Mesothelial cell of epicardium (in vitro differentiated cells): ENCODE measurements around the gene ATP2C2. TPM values are rescaled to one million over a fixed set of nuclear protein-coding genes. Genes with fewer than 3 reads are reported as not detected.

Experiments
- DNase-seq, 2 experiments: peaks; one replicate each; pipeline ENCODE4 v3.0.0; 2021; ENCODE audit warnings: low spot score in 2 of 2; ENCODE audit not compliant: unreplicated experiment in 2 of 2
- H3K27ac Mint-ChIP-seq: 2 replicates; pipeline ENCODE4 v1.8.0; 2021; ENCODE audit warnings: mixed read lengths
- H3K27me3 Mint-ChIP-seq: 2 replicates; pipeline ENCODE4 v1.8.0; 2021; ENCODE audit warnings: low read depth, mixed read lengths
- H3K36me3 Mint-ChIP-seq: 2 replicates; pipeline ENCODE4 v1.8.0; 2021; ENCODE audit warnings: mixed read lengths
- H3K4me1 Mint-ChIP-seq: 2 replicates; pipeline ENCODE4 v1.8.0; 2021; ENCODE audit warnings: mixed read lengths
- H3K4me3 Mint-ChIP-seq: 2 replicates; pipeline ENCODE4 v1.8.0; 2021; ENCODE audit warnings: mild to moderate bottlenecking, moderate library complexity, mixed read lengths
- H3K9me3 Mint-ChIP-seq: 2 replicates; pipeline ENCODE4 v1.8.0; 2021; ENCODE audit warnings: mixed read lengths
- total RNA-seq: library from RNA; stranded (reverse); gene quantifications from 3 replicates; pipeline ENCODE4 v1.2.1, GENCODE V29; 2021
- TF ChIP-seq, protein P1 (sequence below): fragments of 200-600 bp; sonication (generic); IDR thresholded peaks from one replicate; pipeline ENCODE4 v1.5.0; 2021; ENCODE audit warnings: antibody characterized with exemption; ENCODE audit not compliant: unreplicated experiment

Gene ATP2C2
- total RNA-seq, 1 donor from 2014 or later = 47.7 TPM

DNA sequence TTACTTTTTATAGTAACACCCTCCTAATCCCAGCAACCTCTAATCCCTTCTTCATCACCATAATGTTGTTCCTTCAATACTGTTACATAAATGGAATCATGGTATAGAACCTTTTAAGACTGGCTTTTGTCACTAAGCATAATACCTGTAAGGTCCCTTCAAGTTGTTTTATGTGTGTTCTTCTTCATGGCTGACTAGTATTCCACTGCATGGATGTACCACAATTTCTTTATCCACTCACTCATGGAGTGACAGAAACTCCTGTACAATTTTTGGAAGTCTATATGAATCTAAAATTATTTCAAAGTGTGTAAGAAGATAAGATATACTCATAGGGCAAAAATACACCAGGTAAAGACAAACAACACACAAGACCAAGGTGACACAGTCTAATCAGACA is 99.4 kb downstream of the ATP2C2 start:
- Mint-ChIP-seq H3K27me3 (no peaks in the 10 kb centered on the region), H3K9me3 (peaks cover 30% of the 10 kb centered on the region), H3K27ac (no peak overlapping the region), H3K4me1 (no peaks in the 10 kb centered on the region), H3K4me3 (no peak overlapping the region), H3K36me3 (peaks cover 46% of the 10 kb centered on the region)
- no peak for DNase-seq
- TF ChIP-seq, protein P1, sequence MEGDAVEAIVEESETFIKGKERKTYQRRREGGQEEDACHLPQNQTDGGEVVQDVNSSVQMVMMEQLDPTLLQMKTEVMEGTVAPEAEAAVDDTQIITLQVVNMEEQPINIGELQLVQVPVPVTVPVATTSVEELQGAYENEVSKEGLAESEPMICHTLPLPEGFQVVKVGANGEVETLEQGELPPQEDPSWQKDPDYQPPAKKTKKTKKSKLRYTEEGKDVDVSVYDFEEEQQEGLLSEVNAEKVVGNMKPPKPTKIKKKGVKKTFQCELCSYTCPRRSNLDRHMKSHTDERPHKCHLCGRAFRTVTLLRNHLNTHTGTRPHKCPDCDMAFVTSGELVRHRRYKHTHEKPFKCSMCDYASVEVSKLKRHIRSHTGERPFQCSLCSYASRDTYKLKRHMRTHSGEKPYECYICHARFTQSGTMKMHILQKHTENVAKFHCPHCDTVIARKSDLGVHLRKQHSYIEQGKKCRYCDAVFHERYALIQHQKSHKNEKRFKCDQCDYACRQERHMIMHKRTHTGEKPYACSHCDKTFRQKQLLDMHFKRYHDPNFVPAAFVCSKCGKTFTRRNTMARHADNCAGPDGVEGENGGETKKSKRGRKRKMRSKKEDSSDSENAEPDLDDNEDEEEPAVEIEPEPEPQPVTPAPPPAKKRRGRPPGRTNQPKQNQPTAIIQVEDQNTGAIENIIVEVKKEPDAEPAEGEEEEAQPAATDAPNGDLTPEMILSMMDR = no peak

DNA sequence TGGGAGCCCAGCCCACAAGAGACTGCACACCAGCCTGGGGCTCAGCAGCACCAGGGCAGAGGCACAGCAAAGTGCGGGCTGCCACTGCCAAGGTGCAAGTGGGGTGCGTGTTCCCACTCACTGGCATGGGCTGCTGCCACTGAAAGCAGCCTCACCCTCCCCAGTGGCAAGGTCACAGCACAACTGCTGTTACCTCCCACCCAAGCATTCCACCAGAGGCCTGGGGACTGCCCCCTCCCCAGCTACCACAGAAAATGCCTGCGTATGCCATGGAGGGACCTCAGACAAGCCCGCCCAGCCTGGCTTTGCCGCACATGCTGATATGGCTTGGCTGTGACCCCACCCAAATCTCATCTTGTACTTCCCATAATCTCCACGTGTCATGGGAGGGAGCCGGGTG is 103.0 kb downstream of the ATP2C2 start:
- DNase-seq = no peak
- TF ChIP-seq, protein P1 = no peak
- H3K9me3 Mint-ChIP-seq = peaks cover 50% of the 10 kb centered on the region
- no peak overlapping the region for H3K4me3 Mint-ChIP-seq
- peaks cover 56% of the 10 kb centered on the region for H3K36me3 Mint-ChIP-seq
- H3K4me1 Mint-ChIP-seq = no peaks in the 10 kb centered on the region
- H3K27me3 Mint-ChIP-seq = no peaks in the 10 kb centered on the region
- no peak overlapping the region for H3K27ac Mint-ChIP-seq

DNA sequence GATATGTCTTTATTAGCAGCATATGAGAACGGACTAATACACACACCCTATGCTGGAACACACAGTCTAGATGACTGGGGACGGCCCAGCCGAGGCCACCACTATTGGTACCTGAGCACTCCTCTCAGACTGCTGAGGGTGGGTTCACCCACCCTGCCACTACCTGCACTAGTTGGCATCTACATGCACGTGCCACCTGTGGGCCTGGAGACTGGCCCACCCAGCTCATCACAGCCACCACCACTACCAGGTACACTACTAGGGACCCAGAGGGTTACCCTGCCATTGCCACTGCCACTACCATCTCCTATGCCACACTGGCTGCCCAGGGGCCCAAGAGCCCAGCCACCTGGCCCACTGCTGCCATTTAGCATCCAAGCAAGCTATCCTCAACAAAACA is 103.6 kb downstream of the ATP2C2 start:
- no peaks in the 10 kb centered on the region for H3K4me1 Mint-ChIP-seq
- no peak overlapping the region for H3K4me3 Mint-ChIP-seq
- H3K27ac Mint-ChIP-seq = no peak overlapping the region
- H3K9me3 Mint-ChIP-seq = peaks cover 43% of the 10 kb centered on the region
- peaks cover 53% of the 10 kb centered on the region for H3K36me3 Mint-ChIP-seq
- TF ChIP-seq, protein P1 = no peak
- no peak for DNase-seq
- no peaks in the 10 kb centered on the region for H3K27me3 Mint-ChIP-seq

DNA sequence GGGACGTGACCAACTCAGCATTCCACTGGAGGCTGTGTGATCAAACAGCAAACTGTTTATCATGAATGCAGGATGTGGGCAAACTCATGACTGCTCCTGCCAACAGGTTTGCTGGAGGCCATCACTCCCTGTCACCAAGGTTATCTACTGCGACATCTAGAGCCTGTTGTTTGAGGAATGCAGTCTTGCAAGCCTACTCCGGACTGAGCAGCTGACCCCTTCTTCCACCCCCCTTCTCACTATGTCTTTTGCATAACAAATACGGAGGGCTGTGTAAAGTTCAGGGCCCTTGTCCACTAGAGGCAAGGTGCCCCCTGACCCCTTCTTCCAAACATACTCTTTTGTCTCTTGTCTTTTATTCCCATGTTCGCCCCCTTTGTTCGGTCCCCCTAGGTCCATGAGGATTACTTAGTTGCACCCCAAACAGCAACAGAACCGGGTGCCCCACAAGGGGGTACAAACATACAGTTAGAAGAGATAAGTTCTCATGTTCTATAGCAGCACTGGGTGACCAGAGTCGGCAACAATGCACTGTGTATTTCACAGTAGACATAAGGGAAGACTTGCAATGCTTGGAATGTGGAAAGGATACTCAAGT is 107.4 kb downstream of the ATP2C2 start:
- no peak overlapping the region for H3K27ac Mint-ChIP-seq
- no peak for DNase-seq
- H3K4me3 Mint-ChIP-seq = no peak overlapping the region
- peaks cover 54% of the 10 kb centered on the region for H3K36me3 Mint-ChIP-seq
- TF ChIP-seq, protein P1 = no peak
- no peaks in the 10 kb centered on the region for H3K27me3 Mint-ChIP-seq
- peaks cover 2% of the 10 kb centered on the region for H3K4me1 Mint-ChIP-seq
- peaks cover 34% of the 10 kb centered on the region for H3K9me3 Mint-ChIP-seq

DNA sequence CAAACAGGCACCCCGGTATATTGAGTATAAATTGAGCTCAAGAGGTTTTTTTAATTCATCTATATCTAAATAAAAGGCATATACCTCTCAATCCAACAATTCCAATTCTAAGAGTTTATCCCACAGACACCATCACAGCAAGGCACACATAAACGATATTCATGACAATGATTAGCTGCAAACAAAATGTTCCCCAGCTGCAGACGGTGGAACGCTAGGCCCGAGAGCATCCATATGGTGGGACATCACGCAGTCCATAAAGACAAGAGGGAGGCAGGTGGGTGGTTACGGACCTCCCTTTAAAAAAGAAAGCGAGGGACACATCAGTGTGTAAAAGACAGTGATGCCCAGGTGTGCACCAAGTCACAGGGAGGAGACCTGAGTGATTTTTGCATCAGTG is 108.1 kb downstream of the ATP2C2 start:
- no peak overlapping the region for H3K27ac Mint-ChIP-seq

More for the DNA sequence above, 108.1 kb downstream of the ATP2C2 start:
- peaks cover 54% of the 10 kb centered on the region for H3K36me3 Mint-ChIP-seq
- no peaks in the 10 kb centered on the region for H3K27me3 Mint-ChIP-seq
- no peak overlapping the region for H3K4me3 Mint-ChIP-seq
- peaks cover 2% of the 10 kb centered on the region for H3K4me1 Mint-ChIP-seq
- peaks cover 34% of the 10 kb centered on the region for H3K9me3 Mint-ChIP-seq
- TF ChIP-seq, protein P1 = no peak
- DNase-seq = no peak
